ENCODE results near the gene ISL1.

ISL1 gene

DNA sequence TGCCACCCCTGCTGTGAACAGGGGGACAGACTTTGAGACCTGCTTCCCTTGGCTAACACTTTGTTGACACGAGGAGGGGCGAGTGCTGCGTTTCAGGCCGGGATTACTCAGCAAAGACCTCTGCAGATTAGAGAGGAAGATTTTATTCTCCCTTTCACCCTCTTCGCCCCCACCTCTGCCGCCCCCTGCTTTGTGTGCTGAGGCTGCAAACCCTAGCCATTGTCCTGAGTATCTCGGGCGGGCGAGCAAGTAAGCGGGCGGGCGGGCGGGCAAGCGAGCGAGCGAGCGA, 6.0 kb downstream of the ISL1 start:
- Histone ChIP-seq H3K9ac (ENCODE audit: low read length) (no peak overlapping the region), H2AFZ (ENCODE audit: low read depth, low read length, severe bottlenecking) (no peak overlapping the region), H3K4me2 (ENCODE audit: low read depth, low read length, poor library complexity, severe bottlenecking) (no peak overlapping the region), H3K4me3 (ENCODE audit: insufficient read depth, low read length, poor library complexity, severe bottlenecking) (no peak overlapping the region), H3K27me3 (ENCODE audit: low read length) (no peaks in the 10 kb centered on the region), H3K27ac (ENCODE audit: low read depth, low read length) (no peak overlapping the region), H3F3A (ENCODE audit: insufficient read depth) (no peaks in the 10 kb centered on the region), H3K79me2 (ENCODE audit: insufficient read depth, low read length) (no peaks in the 10 kb centered on the region), H4K20me1 (ENCODE audit: low read depth, low read length) (no peaks in the 10 kb centered on the region), H3K36me3 (ENCODE audit: low read length) (no peaks in the 10 kb centered on the region), H3K9me3 (ENCODE audit: insufficient read depth, low read length) (no peaks in the 10 kb centered on the region), H3K9me2 (replicated peaks; ENCODE audit: insufficient read depth, low read length) (no peaks in the 10 kb centered on the region)
- TF ChIP-seq EZH2phosphoT487 (conservative IDR thresholded peaks at IDR 0.05; ENCODE audit: low read length), result no peak
- TF ChIP-seq, protein P1, sequence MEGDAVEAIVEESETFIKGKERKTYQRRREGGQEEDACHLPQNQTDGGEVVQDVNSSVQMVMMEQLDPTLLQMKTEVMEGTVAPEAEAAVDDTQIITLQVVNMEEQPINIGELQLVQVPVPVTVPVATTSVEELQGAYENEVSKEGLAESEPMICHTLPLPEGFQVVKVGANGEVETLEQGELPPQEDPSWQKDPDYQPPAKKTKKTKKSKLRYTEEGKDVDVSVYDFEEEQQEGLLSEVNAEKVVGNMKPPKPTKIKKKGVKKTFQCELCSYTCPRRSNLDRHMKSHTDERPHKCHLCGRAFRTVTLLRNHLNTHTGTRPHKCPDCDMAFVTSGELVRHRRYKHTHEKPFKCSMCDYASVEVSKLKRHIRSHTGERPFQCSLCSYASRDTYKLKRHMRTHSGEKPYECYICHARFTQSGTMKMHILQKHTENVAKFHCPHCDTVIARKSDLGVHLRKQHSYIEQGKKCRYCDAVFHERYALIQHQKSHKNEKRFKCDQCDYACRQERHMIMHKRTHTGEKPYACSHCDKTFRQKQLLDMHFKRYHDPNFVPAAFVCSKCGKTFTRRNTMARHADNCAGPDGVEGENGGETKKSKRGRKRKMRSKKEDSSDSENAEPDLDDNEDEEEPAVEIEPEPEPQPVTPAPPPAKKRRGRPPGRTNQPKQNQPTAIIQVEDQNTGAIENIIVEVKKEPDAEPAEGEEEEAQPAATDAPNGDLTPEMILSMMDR (IDR thresholded peaks at IDR 0.05; ENCODE audit: insufficient read depth, low read length, poor library complexity, severe bottlenecking), result no peak

DNA sequence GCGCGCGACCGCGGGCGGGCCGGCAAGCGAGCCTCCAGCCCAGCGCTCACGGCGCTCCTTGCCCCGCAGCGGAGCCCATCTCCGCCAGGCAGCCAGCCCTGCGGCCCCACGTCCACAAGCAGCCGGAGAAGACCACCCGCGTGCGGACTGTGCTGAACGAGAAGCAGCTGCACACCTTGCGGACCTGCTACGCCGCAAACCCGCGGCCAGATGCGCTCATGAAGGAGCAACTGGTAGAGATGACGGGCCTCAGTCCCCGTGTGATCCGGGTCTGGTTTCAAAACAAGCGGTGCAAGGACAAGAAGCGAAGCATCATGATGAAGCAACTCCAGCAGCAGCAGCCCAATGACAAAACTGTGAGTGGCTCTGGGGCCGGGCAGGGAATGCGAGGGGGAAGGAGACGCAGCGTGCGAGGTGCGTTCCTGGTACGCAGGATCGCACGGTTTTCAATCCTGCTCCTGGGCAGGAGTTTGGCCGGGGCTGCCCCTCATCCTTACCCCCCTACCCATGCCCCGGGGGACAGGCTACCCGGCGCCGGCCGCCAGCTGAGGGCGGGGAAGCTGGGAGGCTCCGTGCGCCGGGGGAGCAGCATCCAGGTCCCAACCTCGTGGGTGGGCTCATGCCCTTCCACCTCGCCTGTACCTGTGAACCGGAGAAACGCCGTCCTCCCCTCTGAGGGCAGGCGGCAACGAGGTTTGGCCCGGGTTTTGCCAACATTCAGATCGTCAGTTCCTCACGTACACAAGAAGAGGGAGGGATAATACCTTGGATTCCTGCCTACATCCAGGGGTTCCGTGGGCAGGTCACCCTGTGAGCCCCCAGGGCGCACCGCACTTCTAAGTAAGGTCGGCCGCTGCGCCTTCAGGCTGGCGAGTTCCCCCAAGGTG, 6.6 kb downstream of the ISL1 start:
- Histone ChIP-seq H2AFZ (ENCODE audit: low read depth, low read length, severe bottlenecking) (no peak overlapping the region), H3K4me3 (ENCODE audit: insufficient read depth, low read length, poor library complexity, severe bottlenecking) (no peak overlapping the region), H3K79me2 (ENCODE audit: insufficient read depth, low read length) (no peaks in the 10 kb centered on the region), H3K9me2 (replicated peaks; ENCODE audit: insufficient read depth, low read length) (no peaks in the 10 kb centered on the region), H3K9ac (ENCODE audit: low read length) (no peak overlapping the region), H3K4me2 (ENCODE audit: low read depth, low read length, poor library complexity, severe bottlenecking) (no peak overlapping the region), H4K20me1 (ENCODE audit: low read depth, low read length) (no peaks in the 10 kb centered on the region), H3K9me3 (ENCODE audit: insufficient read depth, low read length) (no peaks in the 10 kb centered on the region), H3K27me3 (ENCODE audit: low read length) (no peaks in the 10 kb centered on the region), H3K36me3 (ENCODE audit: low read length) (no peaks in the 10 kb centered on the region), H3F3A (ENCODE audit: insufficient read depth) (no peaks in the 10 kb centered on the region), H3K27ac (ENCODE audit: low read depth, low read length) (no peak overlapping the region)
- no peak for TF ChIP-seq EZH2phosphoT487 (conservative IDR thresholded peaks at IDR 0.05; ENCODE audit: low read length)

DNA sequence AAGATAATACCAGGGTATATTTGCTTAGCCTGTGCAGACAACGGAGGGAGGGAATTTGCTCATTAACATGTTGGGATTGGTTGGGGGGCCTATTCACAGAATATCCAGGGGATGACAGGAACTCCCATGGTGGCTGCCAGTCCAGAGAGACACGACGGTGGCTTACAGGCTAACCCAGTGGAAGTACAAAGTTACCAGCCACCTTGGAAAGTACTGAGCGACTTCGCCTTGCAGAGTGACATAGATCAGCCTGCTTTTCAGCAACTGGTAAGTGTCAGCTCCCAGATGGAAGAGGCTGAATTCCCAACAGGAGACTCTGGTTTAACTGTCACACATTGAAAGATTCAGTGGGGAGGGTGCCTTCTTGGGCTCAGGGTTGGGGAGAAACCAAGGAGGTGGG, 7.9 kb downstream of the ISL1 start:
- Histone ChIP-seq H3K9ac (ENCODE audit: low read length) (no peak overlapping the region), H3K9me3 (ENCODE audit: insufficient read depth, low read length) (no peaks in the 10 kb centered on the region), H3K4me3 (ENCODE audit: insufficient read depth, low read length, poor library complexity, severe bottlenecking) (no peak overlapping the region), H2AFZ (ENCODE audit: low read depth, low read length, severe bottlenecking) (no peak overlapping the region), H3K9me2 (replicated peaks; ENCODE audit: insufficient read depth, low read length) (no peaks in the 10 kb centered on the region), H3F3A (ENCODE audit: insufficient read depth) (no peaks in the 10 kb centered on the region), H4K20me1 (ENCODE audit: low read depth, low read length) (no peaks in the 10 kb centered on the region), H3K36me3 (ENCODE audit: low read length) (no peaks in the 10 kb centered on the region), H3K27me3 (ENCODE audit: low read length) (peaks cover 2% of the 10 kb centered on the region; the same call in 1 of the 2 replicates), H3K27ac (ENCODE audit: low read depth, low read length) (no peak overlapping the region), H3K4me2 (ENCODE audit: low read depth, low read length, poor library complexity, severe bottlenecking) (no peak overlapping the region), H3K79me2 (ENCODE audit: insufficient read depth, low read length) (no peaks in the 10 kb centered on the region)
- no peak for TF ChIP-seq EZH2phosphoT487 (conservative IDR thresholded peaks at IDR 0.05; ENCODE audit: low read length)
- TF ChIP-seq, protein P1 (IDR thresholded peaks at IDR 0.05; ENCODE audit: insufficient read depth, low read length, poor library complexity, severe bottlenecking), result no peak

DNA sequence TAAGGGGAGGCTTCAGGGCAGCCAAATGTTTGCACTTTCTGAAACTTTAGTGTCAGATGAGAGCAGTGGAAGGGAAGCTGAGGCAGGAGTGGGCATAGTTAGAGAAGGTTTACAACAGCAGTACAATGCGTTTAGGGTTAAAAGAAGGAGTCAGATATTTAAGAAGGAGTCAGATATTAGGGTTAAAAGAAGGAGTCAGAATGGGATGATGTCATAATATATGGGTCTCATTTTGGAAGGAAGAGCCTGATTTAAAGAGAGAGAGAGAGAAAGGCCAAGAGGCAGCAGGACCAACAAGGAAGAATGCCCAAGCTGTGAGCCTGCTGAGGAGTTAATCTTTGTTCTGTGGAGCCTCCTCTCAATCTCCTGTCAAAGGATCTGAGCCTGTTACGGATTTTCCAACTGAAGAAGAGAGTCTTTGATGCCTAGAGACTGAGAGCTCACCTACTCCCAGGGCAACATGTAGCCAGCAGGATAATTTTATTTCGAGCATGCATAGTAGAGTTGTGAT, 9.5 kb downstream of the ISL1 start:
- Histone ChIP-seq H3K4me2 (ENCODE audit: low read depth, low read length, poor library complexity, severe bottlenecking) (no peak overlapping the region), H4K20me1 (ENCODE audit: low read depth, low read length) (no peaks in the 10 kb centered on the region), H3K9me3 (ENCODE audit: insufficient read depth, low read length) (no peaks in the 10 kb centered on the region), H3K27ac (ENCODE audit: low read depth, low read length) (no peak overlapping the region), H3K9me2 (replicated peaks; ENCODE audit: insufficient read depth, low read length) (no peaks in the 10 kb centered on the region), H3K27me3 (ENCODE audit: low read length) (peaks cover 3% of the 10 kb centered on the region; the same call in 1 of the 2 replicates), H3K79me2 (ENCODE audit: insufficient read depth, low read length) (no peaks in the 10 kb centered on the region), H3K36me3 (ENCODE audit: low read length) (no peaks in the 10 kb centered on the region), H3K4me3 (ENCODE audit: insufficient read depth, low read length, poor library complexity, severe bottlenecking) (no peak overlapping the region), H3K9ac (ENCODE audit: low read length) (no peak overlapping the region), H3F3A (ENCODE audit: insufficient read depth) (no peaks in the 10 kb centered on the region), H2AFZ (ENCODE audit: low read depth, low read length, severe bottlenecking) (no peak overlapping the region)
- no peak for TF ChIP-seq EZH2phosphoT487 (conservative IDR thresholded peaks at IDR 0.05; ENCODE audit: low read length)
- TF ChIP-seq, protein P1 (IDR thresholded peaks at IDR 0.05; ENCODE audit: insufficient read depth, low read length, poor library complexity, severe bottlenecking), result no peak

All from SU-DHL-6 (cell line).